Lung (tissue), 12 donors: Measurements from ENCODE around the gene PRKN. TPM values are rescaled to one million over a fixed set of nuclear protein-coding genes. Genes with fewer than 3 reads are reported as not detected.

ENCODE experiments used
- ATAC-seq: fragments of 200-7000 bp; cut with Tn5 transposase; one replicate; pipeline ENCODE4 v1.9.1; 2020; ENCODE audit warnings: moderate number of reproducible peaks; ENCODE audit not compliant: insufficient read depth, low FRiP score
- DNase-seq, 3 donors: peaks; one replicate each; pipeline ENCODE4 v3.0.0-alpha.2; 2013 to 2017
- H3K27ac ChIP-seq, 2 donors: one replicate each; pipeline ENCODE4 v1.5.1; 2013; ENCODE audit warnings: mild to moderate bottlenecking in 2 of 2, moderate library complexity in 2 of 2, control low read depth in 1 of 2, inconsistent platforms in 1 of 2, low read depth in 1 of 2, low read length in 1 of 2
- H3K27me3 ChIP-seq, 3 donors: one replicate each; pipeline ENCODE4 v1.5.1; 2013; ENCODE audit warnings: low read length in 2 of 3; ENCODE audit not compliant: control insufficient read depth in 3 of 3, insufficient read depth in 3 of 3
- H3K36me3 ChIP-seq, 4 donors: one replicate each; pipeline ENCODE4 v1.5.1; 2013; ENCODE audit warnings: low read length in 4 of 4, mild to moderate bottlenecking in 1 of 4, moderate library complexity in 1 of 4; ENCODE audit not compliant: control insufficient read depth in 4 of 4, insufficient read depth in 4 of 4
- H3K4me1 ChIP-seq, 5 donors: one replicate each; pipeline ENCODE4 v1.5.1; 2013; ENCODE audit warnings: low read length in 5 of 5, mild to moderate bottlenecking in 2 of 5, moderate library complexity in 1 of 5; ENCODE audit not compliant: control insufficient read depth in 5 of 5, insufficient read depth in 5 of 5
- H3K4me3 ChIP-seq: one replicate; pipeline ENCODE4 v1.5.1; 2013; ENCODE audit warnings: mild to moderate bottlenecking, control low read depth, moderate library complexity
- H3K9ac ChIP-seq, 2 donors: one replicate each; pipeline ENCODE4 v1.5.1; 2013; ENCODE audit warnings: low read length in 2 of 2, control low read depth in 1 of 2; ENCODE audit not compliant: insufficient read depth in 1 of 2
- H3K9me3 ChIP-seq, 4 donors: one replicate each; pipeline ENCODE4 v1.5.1; 2013; ENCODE audit warnings: low read length in 3 of 4, mild to moderate bottlenecking in 1 of 4, moderate library complexity in 1 of 4; ENCODE audit not compliant: control insufficient read depth in 4 of 4, insufficient read depth in 3 of 4
- WGBS, 2 donors: extraction: QIAGEN DNeasy Blood & Tissue Kit; methylation state at CpG; one replicate each; pipeline ENCODE4 v1.1.7; 2013; 5-methylcytosine and 5-hydroxymethylcytosine counted together
- polyA plus RNA-seq, 2 donors: library from polyadenylated mRNA; stranded (reverse); fragments of 200-250 nt; gene quantifications; one replicate each; pipeline ENCODE4 v1.2.1, GENCODE V29; 2013
- total RNA-seq, 2 donors: library from RNA; depleted of rRNA in 1 of 2; stranded (reverse); fragments of >200 nt in 1 of 2; gene quantifications; one replicate each; pipeline ENCODE4 v1.2.1, GENCODE V29; 2014 to 2021
- TF ChIP-seq, protein P1 (sequence below): IDR thresholded peaks from 2 replicates; pipeline ENCODE4 v1.5.1; 2012; ENCODE audit warnings: mild to moderate bottlenecking; ENCODE audit errors: control extremely low read depth, extremely low read depth
- donor health status: control.
- donor health status: control.
- donor health status: Bipolar disorder and iron deficiency.
- donor health status: healthy.
- donor health status: DM: yes; HTN: yes; CAD: no.

The PRKN gene
- total and polyA plus RNA-seq, 4 donors = 0.27 to 11.2 (median 3.1) TPM

- no peak overlapping the region for H3K4me3 ChIP-seq
- H3K27ac ChIP-seq = no peak overlapping the region
- DNase-seq (peak in 2 of 3 donors; percentile 20 to 26), ATAC-seq (no peak)
- H3K36me3 ChIP-seq = no peaks in the 10 kb centered on the region
- TF ChIP-seq, protein P1, sequence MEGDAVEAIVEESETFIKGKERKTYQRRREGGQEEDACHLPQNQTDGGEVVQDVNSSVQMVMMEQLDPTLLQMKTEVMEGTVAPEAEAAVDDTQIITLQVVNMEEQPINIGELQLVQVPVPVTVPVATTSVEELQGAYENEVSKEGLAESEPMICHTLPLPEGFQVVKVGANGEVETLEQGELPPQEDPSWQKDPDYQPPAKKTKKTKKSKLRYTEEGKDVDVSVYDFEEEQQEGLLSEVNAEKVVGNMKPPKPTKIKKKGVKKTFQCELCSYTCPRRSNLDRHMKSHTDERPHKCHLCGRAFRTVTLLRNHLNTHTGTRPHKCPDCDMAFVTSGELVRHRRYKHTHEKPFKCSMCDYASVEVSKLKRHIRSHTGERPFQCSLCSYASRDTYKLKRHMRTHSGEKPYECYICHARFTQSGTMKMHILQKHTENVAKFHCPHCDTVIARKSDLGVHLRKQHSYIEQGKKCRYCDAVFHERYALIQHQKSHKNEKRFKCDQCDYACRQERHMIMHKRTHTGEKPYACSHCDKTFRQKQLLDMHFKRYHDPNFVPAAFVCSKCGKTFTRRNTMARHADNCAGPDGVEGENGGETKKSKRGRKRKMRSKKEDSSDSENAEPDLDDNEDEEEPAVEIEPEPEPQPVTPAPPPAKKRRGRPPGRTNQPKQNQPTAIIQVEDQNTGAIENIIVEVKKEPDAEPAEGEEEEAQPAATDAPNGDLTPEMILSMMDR = no peak
- H3K9ac ChIP-seq = no peak overlapping the region
- no peaks in the 10 kb centered on the region for H3K9me3 ChIP-seq
- WGBS, 2 donors = 64 to 66% methylated on average over 14 of the region's 14 CpGs
- H3K4me1 ChIP-seq = peaks cover 0 to 12% (median 0%) of the 10 kb centered on the region in 5 donors
- no peaks in the 10 kb centered on the region for H3K27me3 ChIP-seq
These were observed 889.1 kb downstream of the PRKN start for GRCh38 chr6:161838306-161839035.

GRCh38 chr6:161837854-161838253 is 889.7 kb downstream of the PRKN start:
- no peaks in the 10 kb centered on the region for H3K27me3 ChIP-seq
- DNase-seq (no peak), ATAC-seq (no peak)
- no peak overlapping the region for H3K4me3 ChIP-seq
- no peak overlapping the region for H3K27ac ChIP-seq
- H3K9ac ChIP-seq = no peak overlapping the region
- WGBS, 2 donors = 75 to 79% methylated on average over 2 of the region's 2 CpGs
- no peaks in the 10 kb centered on the region for H3K9me3 ChIP-seq
- H3K4me1 ChIP-seq = peaks cover 0 to 12% (median 0%) of the 10 kb centered on the region in 5 donors
- H3K36me3 ChIP-seq = no peaks in the 10 kb centered on the region
- TF ChIP-seq, protein P1 = no peak

GRCh38 chr6:161837449-161837735 is 890.2 kb downstream of the PRKN start:
- TF ChIP-seq, protein P1 = no peak

More at GRCh38 chr6:161837449-161837735, 890.2 kb downstream of the PRKN start:
- WGBS, 2 donors = 55 to 74% methylated on average over 1 of the region's 1 CpG
- no peak overlapping the region for H3K27ac ChIP-seq
- no peak overlapping the region for H3K9ac ChIP-seq
- H3K4me3 ChIP-seq = no peak overlapping the region
- peaks cover 0 to 12% (median 0%) of the 10 kb centered on the region in 5 donors for H3K4me1 ChIP-seq
- no peaks in the 10 kb centered on the region for H3K9me3 ChIP-seq
- no peak for DNase-seq
- no peaks in the 10 kb centered on the region for H3K27me3 ChIP-seq
- H3K36me3 ChIP-seq = no peaks in the 10 kb centered on the region
- no peak for ATAC-seq
